K562 (cell line): ENCODE results near the gene SFXN2. TPM values are rescaled to one million over a fixed set of nuclear protein-coding genes. Genes with fewer than 3 reads are reported as not detected.

Experiments used
- REST ChIP-seq, 2 experiments: fragments of 450-650 bp; formaldehyde crosslinking in 1 of 2; IDR thresholded peaks; 2 replicates each; pipeline versions ENCODE4 v1.4.0 to v1.6.1; 2014 to 2020; ENCODE audit warnings: mild to moderate bottlenecking in 2 of 2, borderline replicate concordance in 1 of 2, low read depth in 1 of 2
- polyA plus RNA-seq, 8 experiments: library from polyadenylated mRNA; depleted of rRNA in 4 of 8; stranded (reverse) in 5 of 8; unstranded in 3 of 8; fragments of >200 nt; fragmentation: Nextera tagmentation in 2 of 8; fragmentation: Illumina TruSeq in 1 of 8; extraction: Ambion mirVana in 2 of 8; extraction: Trizol in 1 of 8; gene quantifications; 2 replicates each; pipeline versions ENCODE4 v1.2.1 to v1.2.3, GENCODE V29; 2011 to 2014; ENCODE audit warnings: inconsistent platforms in 1 of 8, missing spikeins in 1 of 8
- total RNA-seq, 7 experiments: library from RNA; depleted of rRNA in 6 of 7; stranded (reverse); fragments of >200 nt in 6 of 7; fragmentation: Illumina TruSeq in 2 of 7; extraction: Trizol in 2 of 7; gene quantifications; 2 replicates each; pipeline versions ENCODE4 v1.2.1 to v1.2.3, GENCODE V29; 2011 to 2021; ENCODE audit warnings: low replicate concordance in 1 of 7

Gene SFXN2
- total and polyA plus RNA-seq, 9 of the 15 experiments (the other 6 are each of a cell fraction or from before 2014, with no cell fraction given) = 7.3 to 23.8 (median 15.7) TPM

DNA sequence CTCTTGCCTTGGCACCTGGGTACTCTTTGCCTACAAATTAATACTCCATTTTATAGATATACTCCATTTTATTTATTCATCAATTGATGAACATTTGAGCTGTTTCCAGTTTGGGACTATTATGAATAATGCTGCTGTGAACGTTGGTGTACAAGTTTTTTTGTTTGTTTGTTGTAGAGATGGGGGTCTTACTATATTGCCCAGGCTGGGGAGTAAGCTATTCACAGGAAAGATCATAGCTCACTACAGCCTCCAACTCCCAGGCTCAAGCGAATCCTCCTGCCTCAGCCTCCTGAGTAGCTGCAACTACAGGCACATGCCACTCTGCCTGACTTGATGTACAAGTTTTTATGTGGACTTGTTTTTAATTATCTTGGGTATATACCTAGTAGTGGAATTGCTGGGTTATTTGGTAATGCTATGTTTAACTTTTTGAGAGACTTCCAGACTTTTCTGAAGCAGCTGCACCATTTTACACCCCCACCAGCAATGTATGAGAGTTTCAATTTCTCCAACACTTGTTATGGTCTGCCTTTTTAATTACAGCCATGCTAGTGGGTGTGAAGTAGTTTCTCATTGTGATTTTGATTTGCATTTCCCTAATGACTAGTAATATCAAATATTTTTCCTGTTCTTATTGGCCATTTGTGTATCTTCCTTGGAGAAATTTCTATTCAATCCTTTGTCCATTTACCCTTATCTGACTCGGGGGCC is 45.2 kb downstream of the SFXN2 start (continued):
- no peak for TF ChIP-seq REST (IDR thresholded peaks at IDR 0.05; ENCODE audit: borderline replicate concordance)
- TF ChIP-seq REST (CRISPR knock-in tag; IDR thresholded peaks at IDR 0.05; ENCODE audit: low read depth) = no peak
